Measurements from ENCODE around the gene INF2.

The INF2 gene

GRCh38 chr14:104695660-104696000 lies 6.2 kb downstream of the INF2 start:
- no peak overlapping the region for H3K4me3 Mint-ChIP-seq
- H3K4me1 Mint-ChIP-seq, result peaks cover 33% of the 10 kb centered on the region
- peaks cover 7% of the 10 kb centered on the region for H3K36me3 Mint-ChIP-seq (ENCODE audit: low read depth)
- H3K27me3 Mint-ChIP-seq, result no peaks in the 10 kb centered on the region
- ATAC-seq (no peak), DNase-seq (no peak)
- no peaks in the 10 kb centered on the region for H3K9me3 Mint-ChIP-seq
- H3K27ac Mint-ChIP-seq, result peak overlapping the region; percentile 71

- DNase-seq, result no peak
- no peak for ATAC-seq
- Mint-ChIP-seq H3K27me3 (no peaks in the 10 kb centered on the region), H3K4me3 (no peak overlapping the region), H3K27ac (no peak overlapping the region), H3K9me3 (no peaks in the 10 kb centered on the region), H3K4me1 (peaks cover 24% of the 10 kb centered on the region), H3K36me3 (ENCODE audit: low read depth) (peaks cover 7% of the 10 kb centered on the region)
Measured at GRCh38 chr14:104696671-104697316, 7.4 kb downstream of the INF2 start.

- H3K27me3 Mint-ChIP-seq, result no peaks in the 10 kb centered on the region
- H3K27ac Mint-ChIP-seq, result no peak overlapping the region
- DNase-seq (no peak), ATAC-seq (no peak)
- H3K36me3 Mint-ChIP-seq (ENCODE audit: low read depth), result peaks cover 7% of the 10 kb centered on the region
- no peak overlapping the region for H3K4me3 Mint-ChIP-seq
- H3K9me3 Mint-ChIP-seq, result no peaks in the 10 kb centered on the region
- peaks cover 24% of the 10 kb centered on the region for H3K4me1 Mint-ChIP-seq
Measured at GRCh38 chr14:104697317-104697703, 7.9 kb downstream of the INF2 start.

- H3K9me3 Mint-ChIP-seq, result no peaks in the 10 kb centered on the region
- H3K36me3 Mint-ChIP-seq (ENCODE audit: low read depth), result peaks cover 7% of the 10 kb centered on the region
- H3K4me3 Mint-ChIP-seq, result no peak overlapping the region
- H3K27me3 Mint-ChIP-seq, result no peaks in the 10 kb centered on the region
- peaks cover 24% of the 10 kb centered on the region for H3K4me1 Mint-ChIP-seq
- no peak overlapping the region for H3K27ac Mint-ChIP-seq
- ATAC-seq, result no peak
- DNase-seq, result no peak
Measured at GRCh38 chr14:104697892-104698583, 8.6 kb downstream of the INF2 start.

- Mint-ChIP-seq H3K27ac (no peak overlapping the region), H3K4me3 (no peak overlapping the region), H3K9me3 (no peaks in the 10 kb centered on the region), H3K4me1 (peaks cover 22% of the 10 kb centered on the region), H3K27me3 (no peaks in the 10 kb centered on the region), H3K36me3 (ENCODE audit: low read depth) (peaks cover 9% of the 10 kb centered on the region)
- DNase-seq (no peak), ATAC-seq (no peak)
Measured at GRCh38 chr14:104698688-104699425, 9.4 kb downstream of the INF2 start.

- no peaks in the 10 kb centered on the region for H3K9me3 Mint-ChIP-seq
- peaks cover 11% of the 10 kb centered on the region for H3K36me3 Mint-ChIP-seq (ENCODE audit: low read depth)
- no peaks in the 10 kb centered on the region for H3K27me3 Mint-ChIP-seq
- DNase-seq, result no peak
- peaks cover 18% of the 10 kb centered on the region for H3K4me1 Mint-ChIP-seq
- no peak overlapping the region for H3K27ac Mint-ChIP-seq
- no peak overlapping the region for H3K4me3 Mint-ChIP-seq
- no peak for ATAC-seq
Measured at GRCh38 chr14:104699426-104699748, 10.0 kb downstream of the INF2 start.

GRCh38 chr14:104700225-104700651 lies 10.8 kb downstream of the INF2 start:
- ATAC-seq, result no peak

GRCh38 chr14:104700747-104701217 lies 11.4 kb downstream of the INF2 start:
- Mint-ChIP-seq H3K4me3 (no peak overlapping the region), H3K4me1 (peaks cover 5% of the 10 kb centered on the region), H3K27ac (no peak overlapping the region), H3K27me3 (no peaks in the 10 kb centered on the region), H3K36me3 (ENCODE audit: low read depth) (peaks cover 7% of the 10 kb centered on the region), H3K9me3 (no peaks in the 10 kb centered on the region)
- no peak for ATAC-seq
- DNase-seq, result no peak

More at GRCh38 chr14:104700225-104700651, 10.8 kb downstream of the INF2 start:
- Mint-ChIP-seq H3K27me3 (no peaks in the 10 kb centered on the region), H3K4me3 (no peak overlapping the region), H3K4me1 (peaks cover 10% of the 10 kb centered on the region), H3K9me3 (no peaks in the 10 kb centered on the region), H3K27ac (no peak overlapping the region), H3K36me3 (ENCODE audit: low read depth) (peaks cover 9% of the 10 kb centered on the region)
- DNase-seq, result no peak

- Mint-ChIP-seq H3K27me3 (no peaks in the 10 kb centered on the region), H3K9me3 (no peaks in the 10 kb centered on the region), H3K27ac (no peak overlapping the region), H3K36me3 (ENCODE audit: low read depth) (peaks cover 4% of the 10 kb centered on the region), H3K4me1 (peaks cover 2% of the 10 kb centered on the region), H3K4me3 (no peak overlapping the region)
- ATAC-seq (no peak), DNase-seq (no peak)
Measured at GRCh38 chr14:104701383-104702076, 12.1 kb downstream of the INF2 start.

- Mint-ChIP-seq H3K9me3 (no peaks in the 10 kb centered on the region), H3K4me1 (peaks cover 2% of the 10 kb centered on the region), H3K4me3 (no peak overlapping the region), H3K36me3 (ENCODE audit: low read depth) (peaks cover 4% of the 10 kb centered on the region), H3K27ac (no peak overlapping the region), H3K27me3 (no peaks in the 10 kb centered on the region)
- no peak for ATAC-seq
- no peak for DNase-seq
Measured at GRCh38 chr14:104702106-104702505, 12.7 kb downstream of the INF2 start.

GRCh38 chr14:104702673-104703072 lies 13.3 kb downstream of the INF2 start:
- H3K27ac Mint-ChIP-seq, result no peak overlapping the region
- no peak for DNase-seq
- peaks cover 4% of the 10 kb centered on the region for H3K36me3 Mint-ChIP-seq (ENCODE audit: low read depth)
- no peak overlapping the region for H3K4me3 Mint-ChIP-seq
- no peak for ATAC-seq
- no peaks in the 10 kb centered on the region for H3K9me3 Mint-ChIP-seq
- H3K27me3 Mint-ChIP-seq, result no peaks in the 10 kb centered on the region
- H3K4me1 Mint-ChIP-seq, result peaks cover 2% of the 10 kb centered on the region

GRCh38 chr14:104703269-104703668 lies 13.9 kb downstream of the INF2 start:
- Mint-ChIP-seq H3K9me3 (no peaks in the 10 kb centered on the region), H3K36me3 (ENCODE audit: low read depth) (peaks cover 4% of the 10 kb centered on the region), H3K27ac (no peak overlapping the region), H3K27me3 (no peaks in the 10 kb centered on the region), H3K4me1 (peaks cover 2% of the 10 kb centered on the region), H3K4me3 (no peak overlapping the region)
- DNase-seq (no peak), ATAC-seq (no peak)

GRCh38 chr14:104704252-104704651 lies 14.8 kb downstream of the INF2 start:
- H3K4me1 Mint-ChIP-seq, result peaks cover 2% of the 10 kb centered on the region
- H3K27ac Mint-ChIP-seq, result no peak overlapping the region
- H3K36me3 Mint-ChIP-seq (ENCODE audit: low read depth), result peaks cover 4% of the 10 kb centered on the region
- no peaks in the 10 kb centered on the region for H3K9me3 Mint-ChIP-seq
- ATAC-seq, result no peak
- DNase-seq, result no peak
- no peak overlapping the region for H3K4me3 Mint-ChIP-seq
- no peaks in the 10 kb centered on the region for H3K27me3 Mint-ChIP-seq

- Mint-ChIP-seq H3K4me3 (no peak overlapping the region), H3K27me3 (no peaks in the 10 kb centered on the region), H3K9me3 (no peaks in the 10 kb centered on the region), H3K36me3 (ENCODE audit: low read depth) (peaks cover 8% of the 10 kb centered on the region), H3K27ac (no peak overlapping the region), H3K4me1 (peaks cover 2% of the 10 kb centered on the region)
- ATAC-seq, result no peak
- DNase-seq, result no peak
Measured at GRCh38 chr14:104705340-104706047, 16.1 kb downstream of the INF2 start.

All from activated naive CD8-positive, alpha-beta T cell treated with anti-CD3 and anti-CD28 coated beads, Interleukin-2, amount 50 U/mL, for 24 hours (primary cell).